Hepatocyte (in vitro differentiated cells): Measurements from ENCODE around the gene ENO4. TPM values are rescaled to one million over a fixed set of nuclear protein-coding genes. Genes with fewer than 3 reads are reported as not detected.

Source experiments
- DNase-seq: peaks from one replicate; pipeline ENCODE4 v3.0.0-alpha.2; 2016; ENCODE audit warnings: low spot score
- H2AFZ ChIP-seq: fragments of 200-600 bp; sonication (generic); 2 replicates; pipeline ENCODE4 v1.6.0; 2016; ENCODE audit warnings: antibody characterized with exemption, mild to moderate bottlenecking
- H3K27ac ChIP-seq: fragments of 200-600 bp; sonication (generic); 2 replicates; pipeline ENCODE4 v1.5.1; 2016; ENCODE audit warnings: mild to moderate bottlenecking
- H3K27me3 ChIP-seq: fragments of 200-600 bp; sonication (generic); 2 replicates; pipeline ENCODE4 v1.6.1; 2016
- H3K36me3 ChIP-seq: fragments of 200-600 bp; sonication (generic); replicated peaks from 2 replicates; pipeline ENCODE4 v1.5.1; 2016; ENCODE audit warnings: low read depth; ENCODE audit not compliant: insufficient read depth
- H3K4me1 ChIP-seq: fragments of 200-600 bp; sonication (generic); 2 replicates; pipeline ENCODE4 v1.5.1; 2016; ENCODE audit warnings: mild to moderate bottlenecking, moderate library complexity; ENCODE audit not compliant: insufficient read depth
- H3K4me2 ChIP-seq: fragments of 200-600 bp; sonication (generic); 2 replicates; pipeline ENCODE4 v1.6.0; 2016
- H3K4me3 ChIP-seq: fragments of 200-600 bp; sonication (generic); 2 replicates; pipeline ENCODE4 v1.5.1; 2016; ENCODE audit warnings: mild to moderate bottlenecking
- H3K79me2 ChIP-seq: fragments of 200-600 bp; sonication (generic); 2 replicates; pipeline ENCODE4 v1.6.0; 2017; ENCODE audit warnings: mild to moderate bottlenecking
- H3K9me2 ChIP-seq: fragments of 200-600 bp; sonication (generic); replicated peaks from 2 replicates; pipeline ENCODE4 v1.6.0; 2017; ENCODE audit warnings: mild to moderate bottlenecking; ENCODE audit not compliant: insufficient read depth
- H3K9me3 ChIP-seq: fragments of 200-600 bp; sonication (generic); 2 replicates; pipeline ENCODE4 v1.5.1; 2016; ENCODE audit warnings: low read depth, mild to moderate bottlenecking
- H4K20me1 ChIP-seq: fragments of 200-600 bp; sonication (generic); 2 replicates; pipeline ENCODE4 v1.6.0; 2016; ENCODE audit warnings: mild to moderate bottlenecking; ENCODE audit not compliant: insufficient read depth, poor library complexity, severe bottlenecking
- EZH2 ChIP-seq: fragments of 200-600 bp; sonication (generic); IDR thresholded peaks from 2 replicates; pipeline ENCODE4 v1.6.1; 2016; ENCODE audit warnings: antibody characterized with exemption, mild to moderate bottlenecking, borderline replicate concordance
- EZH2phosphoT487 ChIP-seq: fragments of 200-600 bp; sonication (generic); IDR thresholded peaks from one replicate; pipeline ENCODE4 v1.6.1; 2018; ENCODE audit warnings: antibody characterized with exemption, mild to moderate bottlenecking, low read depth, moderate library complexity; ENCODE audit not compliant: unreplicated experiment, severe bottlenecking
- WGBS: methylation state at CpG from one replicate; pipeline ENCODE4 v1.1.6; 2016; ENCODE audit warnings: low lambda C conversion rate; ENCODE audit errors: missing lambda C conversion rate; 5-methylcytosine and 5-hydroxymethylcytosine counted together
- polyA plus RNA-seq: library from polyadenylated mRNA; unstranded; fragments of >200 nt; fragmentation: Nextera tagmentation; extraction: Ambion mirVana; gene quantifications from 2 replicates; pipeline ENCODE4 v1.2.1, GENCODE V29; 2016
- total RNA-seq: library from RNA; depleted of rRNA; stranded (reverse); fragments of >200 nt; gene quantifications from 2 replicates; pipeline ENCODE4 v1.2.3, GENCODE V29; 2014
- TF ChIP-seq, protein P1 (sequence below): fragments of 200-600 bp; sonication (generic); IDR thresholded peaks from 2 replicates; pipeline ENCODE4 v1.5.1; 2016; ENCODE audit warnings: antibody characterized with exemption, mild to moderate bottlenecking; ENCODE audit not compliant: poor library complexity

Gene ENO4
- total and polyA plus RNA-seq, 2 experiments from 2014 or later = 0.24 to 0.43 TPM

DNA sequence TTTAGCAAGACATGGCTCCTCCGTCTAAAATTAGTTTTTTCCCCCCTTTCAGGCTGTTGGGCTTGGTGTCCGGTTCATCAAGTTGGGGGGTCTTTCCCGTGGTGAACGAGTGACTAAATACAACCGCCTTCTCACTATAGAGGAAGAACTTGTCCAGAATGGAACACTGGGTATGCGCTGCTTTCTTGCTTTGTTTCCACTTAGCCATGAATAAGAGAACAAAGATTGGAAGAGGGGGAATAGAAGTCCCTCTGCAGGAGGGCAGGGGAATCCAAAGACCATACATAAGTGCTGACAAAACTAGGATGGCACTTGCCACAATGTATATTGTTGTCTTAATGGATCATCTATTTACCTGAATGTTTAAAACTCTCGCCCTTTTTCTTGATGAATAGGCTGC lies 30.5 kb downstream of the ENO4 start:
- Histone ChIP-seq H3K4me1 (no peaks in the 10 kb centered on the region), H3K4me2 (no peak overlapping the region), H3K27me3 (no peaks in the 10 kb centered on the region), H3K4me3 (no peak overlapping the region), H3K36me3 (no peaks in the 10 kb centered on the region), H3K9me2 (no peaks in the 10 kb centered on the region), H3K27ac (no peak overlapping the region), H3K79me2 (no peaks in the 10 kb centered on the region), H4K20me1 (no peaks in the 10 kb centered on the region), H3K9me3 (no peaks in the 10 kb centered on the region), H2AFZ (no peak overlapping the region)
- no peak for DNase-seq
- 78% methylated on average over 7 of the region's 7 CpGs for WGBS
- TF ChIP-seq EZH2phosphoT487 (no peak), EZH2 (no peak)
- TF ChIP-seq, protein P1, sequence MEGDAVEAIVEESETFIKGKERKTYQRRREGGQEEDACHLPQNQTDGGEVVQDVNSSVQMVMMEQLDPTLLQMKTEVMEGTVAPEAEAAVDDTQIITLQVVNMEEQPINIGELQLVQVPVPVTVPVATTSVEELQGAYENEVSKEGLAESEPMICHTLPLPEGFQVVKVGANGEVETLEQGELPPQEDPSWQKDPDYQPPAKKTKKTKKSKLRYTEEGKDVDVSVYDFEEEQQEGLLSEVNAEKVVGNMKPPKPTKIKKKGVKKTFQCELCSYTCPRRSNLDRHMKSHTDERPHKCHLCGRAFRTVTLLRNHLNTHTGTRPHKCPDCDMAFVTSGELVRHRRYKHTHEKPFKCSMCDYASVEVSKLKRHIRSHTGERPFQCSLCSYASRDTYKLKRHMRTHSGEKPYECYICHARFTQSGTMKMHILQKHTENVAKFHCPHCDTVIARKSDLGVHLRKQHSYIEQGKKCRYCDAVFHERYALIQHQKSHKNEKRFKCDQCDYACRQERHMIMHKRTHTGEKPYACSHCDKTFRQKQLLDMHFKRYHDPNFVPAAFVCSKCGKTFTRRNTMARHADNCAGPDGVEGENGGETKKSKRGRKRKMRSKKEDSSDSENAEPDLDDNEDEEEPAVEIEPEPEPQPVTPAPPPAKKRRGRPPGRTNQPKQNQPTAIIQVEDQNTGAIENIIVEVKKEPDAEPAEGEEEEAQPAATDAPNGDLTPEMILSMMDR = no peak

GRCh38 chr10:116880716-116881482 lies 31.6 kb downstream of the ENO4 start:
- Histone ChIP-seq H3K9me2 (no peaks in the 10 kb centered on the region), H3K36me3 (no peaks in the 10 kb centered on the region), H3K4me3 (no peak overlapping the region), H4K20me1 (no peaks in the 10 kb centered on the region), H3K4me2 (no peak overlapping the region), H3K27me3 (no peaks in the 10 kb centered on the region), H3K79me2 (no peaks in the 10 kb centered on the region), H3K27ac (no peak overlapping the region), H3K4me1 (no peaks in the 10 kb centered on the region), H2AFZ (no peak overlapping the region), H3K9me3 (no peaks in the 10 kb centered on the region)
- whole genome bisulfite sequencing = 78% methylated on average over 10 of the region's 10 CpGs
- no peak for TF ChIP-seq EZH2phosphoT487
- TF ChIP-seq, protein P1 = no peak
- TF ChIP-seq EZH2 = no peak
- DNase-seq = no peak

- H3K27me3 ChIP-seq = no peaks in the 10 kb centered on the region
- no peaks in the 10 kb centered on the region for H3K9me2 ChIP-seq
- H4K20me1 ChIP-seq = no peaks in the 10 kb centered on the region
- no peak for DNase-seq
- no peaks in the 10 kb centered on the region for H3K4me1 ChIP-seq
- no peaks in the 10 kb centered on the region for H3K36me3 ChIP-seq
- H3K27ac ChIP-seq = no peak overlapping the region
- no peaks in the 10 kb centered on the region for H3K9me3 ChIP-seq
- H3K4me2 ChIP-seq = no peak overlapping the region
- WGBS = 87% methylated on average over 2 of the region's 2 CpGs
- H2AFZ ChIP-seq = no peak overlapping the region
- TF ChIP-seq EZH2phosphoT487 (no peak), EZH2 (no peak)
- TF ChIP-seq, protein P1 = no peak
- H3K4me3 ChIP-seq = no peak overlapping the region
- H3K79me2 ChIP-seq = no peaks in the 10 kb centered on the region
Measured at GRCh38 chr10:116882639-116883038, 33.3 kb downstream of the ENO4 start.

DNA sequence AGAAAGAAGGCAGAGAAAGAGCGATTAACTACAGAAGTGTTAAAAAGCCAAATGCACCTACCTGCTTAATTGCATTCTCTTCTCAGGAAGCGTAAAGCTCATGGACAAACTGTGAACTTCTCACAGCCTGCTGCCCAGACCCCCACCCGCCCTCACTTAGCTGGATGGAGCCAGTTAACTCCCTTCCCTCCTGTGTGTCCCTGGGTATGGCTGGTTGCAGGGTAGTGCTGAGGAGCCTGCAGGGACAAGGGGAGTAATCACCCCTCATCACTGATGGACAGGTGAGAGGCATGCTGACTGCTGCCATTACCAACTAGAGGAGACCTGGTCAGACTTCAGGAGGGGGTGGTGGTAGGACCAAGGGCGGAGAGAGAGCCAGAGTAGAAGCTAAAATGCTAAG lies 37.5 kb downstream of the ENO4 start:
- WGBS = 94% methylated on average over 4 of the region's 4 CpGs

More for the DNA sequence above, 37.5 kb downstream of the ENO4 start:
- Histone ChIP-seq H3K27me3 (no peaks in the 10 kb centered on the region), H3K9me3 (no peaks in the 10 kb centered on the region), H3K4me2 (no peak overlapping the region), H3K27ac (no peak overlapping the region), H3K4me3 (no peak overlapping the region), H3K9me2 (no peaks in the 10 kb centered on the region), H3K79me2 (no peaks in the 10 kb centered on the region), H3K4me1 (peaks cover 9% of the 10 kb centered on the region), H3K36me3 (no peaks in the 10 kb centered on the region), H4K20me1 (no peaks in the 10 kb centered on the region), H2AFZ (no peak overlapping the region)
- TF ChIP-seq, protein P1 = no peak
- TF ChIP-seq EZH2 (no peak), EZH2phosphoT487 (no peak)
- DNase-seq = no peak
